Measurements from ENCODE around the gene MACROH2A1. TPM values are rescaled to one million over a fixed set of nuclear protein-coding genes. Genes with fewer than 3 reads are reported as not detected.

Gene MACROH2A1
- total and polyA plus RNA-seq, 10 of the 15 experiments (the other 5 are each of a cell fraction or from before 2014, with no cell fraction given) = 45.7 to 230 (median 196) TPM

DNA sequence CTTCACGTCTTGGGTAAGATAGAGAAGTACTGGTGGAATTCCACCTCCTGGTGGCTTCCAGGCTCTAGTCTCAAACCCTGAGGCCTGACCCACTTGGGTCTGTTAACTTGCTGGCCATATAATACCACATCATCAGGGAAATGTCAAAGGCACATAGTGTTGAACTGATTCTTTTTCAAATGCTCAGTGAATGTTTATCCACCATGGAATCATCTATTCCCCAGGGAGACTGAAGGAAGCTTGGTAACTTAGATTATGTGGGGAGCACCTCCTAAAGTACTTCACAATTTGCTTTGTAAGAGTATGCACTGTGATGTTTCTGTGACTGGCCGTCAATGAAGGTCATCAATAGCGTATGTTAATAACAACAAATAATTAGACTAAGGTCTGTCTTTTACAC lies 16.1 kb downstream of the MACROH2A1 start (continued):
- TF ChIP-seq, protein P1, sequence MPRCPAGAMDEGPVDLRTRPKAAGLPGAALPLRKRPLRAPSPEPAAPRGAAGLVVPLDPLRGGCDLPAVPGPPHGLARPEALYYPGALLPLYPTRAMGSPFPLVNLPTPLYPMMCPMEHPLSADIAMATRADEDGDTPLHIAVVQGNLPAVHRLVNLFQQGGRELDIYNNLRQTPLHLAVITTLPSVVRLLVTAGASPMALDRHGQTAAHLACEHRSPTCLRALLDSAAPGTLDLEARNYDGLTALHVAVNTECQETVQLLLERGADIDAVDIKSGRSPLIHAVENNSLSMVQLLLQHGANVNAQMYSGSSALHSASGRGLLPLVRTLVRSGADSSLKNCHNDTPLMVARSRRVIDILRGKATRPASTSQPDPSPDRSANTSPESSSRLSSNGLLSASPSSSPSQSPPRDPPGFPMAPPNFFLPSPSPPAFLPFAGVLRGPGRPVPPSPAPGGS (IDR thresholded peaks at IDR 0.05; ENCODE audit: borderline replicate concordance, insufficient read depth, low read depth, low read length, poor library complexity, severe bottlenecking) = no peak
- no peak for TF ChIP-seq NFXL1 (IDR thresholded peaks at IDR 0.05; ENCODE audit: borderline replicate concordance)
- no peak for TF ChIP-seq BMI1 (IDR thresholded peaks at IDR 0.05; ENCODE audit: borderline replicate concordance)
- no peak for TF ChIP-seq PAX8 (IDR thresholded peaks at IDR 0.05)
- TF ChIP-seq SRF (IDR thresholded peaks at IDR 0.05; ENCODE audit: low read depth in 2 of 2, low read length in 2 of 2) = no peak
- no peak for TF ChIP-seq ESRRA (IDR thresholded peaks at IDR 0.05; ENCODE audit: low read length)
- TF ChIP-seq, protein P2, sequence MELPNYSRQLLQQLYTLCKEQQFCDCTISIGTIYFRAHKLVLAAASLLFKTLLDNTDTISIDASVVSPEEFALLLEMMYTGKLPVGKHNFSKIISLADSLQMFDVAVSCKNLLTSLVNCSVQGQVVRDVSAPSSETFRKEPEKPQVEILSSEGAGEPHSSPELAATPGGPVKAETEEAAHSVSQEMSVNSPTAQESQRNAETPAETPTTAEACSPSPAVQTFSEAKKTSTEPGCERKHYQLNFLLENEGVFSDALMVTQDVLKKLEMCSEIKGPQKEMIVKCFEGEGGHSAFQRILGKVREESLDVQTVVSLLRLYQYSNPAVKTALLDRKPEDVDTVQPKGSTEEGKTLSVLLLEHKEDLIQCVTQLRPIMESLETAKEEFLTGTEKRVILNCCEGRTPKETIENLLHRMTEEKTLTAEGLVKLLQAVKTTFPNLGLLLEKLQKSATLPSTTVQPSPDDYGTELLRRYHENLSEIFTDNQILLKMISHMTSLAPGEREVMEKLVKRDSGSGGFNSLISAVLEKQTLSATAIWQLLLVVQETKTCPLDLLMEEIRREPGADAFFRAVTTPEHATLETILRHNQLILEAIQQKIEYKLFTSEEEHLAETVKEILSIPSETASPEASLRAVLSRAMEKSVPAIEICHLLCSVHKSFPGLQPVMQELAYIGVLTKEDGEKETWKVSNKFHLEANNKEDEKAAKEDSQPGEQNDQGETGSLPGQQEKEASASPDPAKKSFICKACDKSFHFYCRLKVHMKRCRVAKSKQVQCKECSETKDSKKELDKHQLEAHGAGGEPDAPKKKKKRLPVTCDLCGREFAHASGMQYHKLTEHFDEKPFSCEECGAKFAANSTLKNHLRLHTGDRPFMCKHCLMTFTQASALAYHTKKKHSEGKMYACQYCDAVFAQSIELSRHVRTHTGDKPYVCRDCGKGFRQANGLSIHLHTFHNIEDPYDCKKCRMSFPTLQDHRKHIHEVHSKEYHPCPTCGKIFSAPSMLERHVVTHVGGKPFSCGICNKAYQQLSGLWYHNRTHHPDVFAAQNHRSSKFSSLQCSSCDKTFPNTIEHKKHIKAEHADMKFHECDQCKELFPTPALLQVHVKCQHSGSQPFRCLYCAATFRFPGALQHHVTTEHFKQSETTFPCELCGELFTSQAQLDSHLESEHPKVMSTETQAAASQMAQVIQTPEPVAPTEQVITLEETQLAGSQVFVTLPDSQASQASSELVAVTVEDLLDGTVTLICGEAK (IDR thresholded peaks at IDR 0.05; ENCODE audit: borderline replicate concordance) = no peak
- no peak for TF ChIP-seq SUPT20H (IDR thresholded peaks at IDR 0.05; ENCODE audit: borderline replicate concordance, control insufficient read depth, low read depth, low read length)
- no peak for TF ChIP-seq NFYA (IDR thresholded peaks at IDR 0.05; ENCODE audit: borderline replicate concordance, low read depth, low read length)
- TF ChIP-seq, protein P3, sequence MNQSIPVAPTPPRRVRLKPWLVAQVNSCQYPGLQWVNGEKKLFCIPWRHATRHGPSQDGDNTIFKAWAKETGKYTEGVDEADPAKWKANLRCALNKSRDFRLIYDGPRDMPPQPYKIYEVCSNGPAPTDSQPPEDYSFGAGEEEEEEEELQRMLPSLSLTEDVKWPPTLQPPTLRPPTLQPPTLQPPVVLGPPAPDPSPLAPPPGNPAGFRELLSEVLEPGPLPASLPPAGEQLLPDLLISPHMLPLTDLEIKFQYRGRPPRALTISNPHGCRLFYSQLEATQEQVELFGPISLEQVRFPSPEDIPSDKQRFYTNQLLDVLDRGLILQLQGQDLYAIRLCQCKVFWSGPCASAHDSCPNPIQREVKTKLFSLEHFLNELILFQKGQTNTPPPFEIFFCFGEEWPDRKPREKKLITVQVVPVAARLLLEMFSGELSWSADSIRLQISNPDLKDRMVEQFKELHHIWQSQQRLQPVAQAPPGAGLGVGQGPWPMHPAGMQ (IDR thresholded peaks at IDR 0.05; ENCODE audit: borderline replicate concordance) = no peak
- TF ChIP-seq MYB (IDR thresholded peaks at IDR 0.05; ENCODE audit: borderline replicate concordance, low read depth, low read length) = no peak
- TF ChIP-seq IKZF2 (IDR thresholded peaks at IDR 0.05) = no peak
